Panc1 (cell line): ENCODE results near the gene SCGB1D4. TPM values are rescaled to one million over a fixed set of nuclear protein-coding genes. Genes with fewer than 3 reads are reported as not detected.

Experiments used
- ATAC-seq: fragments of 200-7000 bp; cut with Tn5 transposase; 2 replicates; pipeline ENCODE4 v1.9.1; 2020; ENCODE audit warnings: mild to moderate bottlenecking, moderate library complexity
- BruUV-seq: library from RNA; stranded (reverse); fragments of 400-500 nt; replicated peaks from 2 replicates; lab custom pipeline; 2021; lab: Mats Ljungman, UMichigan
- CTCF ChIA-PET: fragments of 300-600 bp; sonication (Branson Sonifier 250); formaldehyde crosslinking; loops from one replicate; lab custom pipeline; 2022; ENCODE audit warnings: antibody characterized with exemption; lab: Charles Lee
- POLR2A ChIA-PET: fragments of 300-600 bp; sonication (Branson Sonifier 250); formaldehyde crosslinking; loops from one replicate; lab custom pipeline; 2022; ENCODE audit warnings: antibody characterized with exemption; lab: Charles Lee
- DNase-seq: peaks from one replicate; pipeline ENCODE4 v3.0.0-alpha.2; 2010; ENCODE audit warnings: low read depth, low spot score
- H3K27ac ChIP-seq: 2 replicates; pipeline ENCODE4 v1.5.1; 2011; ENCODE audit warnings: mild to moderate bottlenecking, low read length, inconsistent platforms
- H3K27me3 ChIP-seq: fragments of 200-500 bp; sonication (Bioruptor generic); 2 replicates; pipeline ENCODE4 v1.6.0; 2014; ENCODE audit warnings: low read length, inconsistent platforms; ENCODE audit not compliant: control insufficient read depth, insufficient read depth
- H3K36me3 ChIP-seq: fragments of 200-500 bp; sonication (Bioruptor generic); 2 replicates; pipeline ENCODE4 v1.5.1; 2014; ENCODE audit warnings: inconsistent platforms, mild to moderate bottlenecking, low read length, moderate library complexity; ENCODE audit not compliant: control insufficient read depth, insufficient read depth
- H3K4me1 ChIP-seq: 2 replicates; pipeline ENCODE4 v1.5.1; 2011; ENCODE audit warnings: inconsistent platforms, mild to moderate bottlenecking, low read length, moderate library complexity; ENCODE audit not compliant: control insufficient read depth, insufficient read depth
- H3K4me3 ChIP-seq, 2 experiments: 2 replicates each; pipeline ENCODE4 v1.5.1; 2011 to 2012; ENCODE audit warnings: low read depth in 2 of 2, low read length in 2 of 2, mild to moderate bottlenecking in 2 of 2, inconsistent platforms in 1 of 2, moderate library complexity in 1 of 2
- H3K9me3 ChIP-seq: fragments of 200-500 bp; sonication (Bioruptor generic); 2 replicates; pipeline ENCODE4 v1.5.1; 2014; ENCODE audit warnings: low read depth, mild to moderate bottlenecking, inconsistent platforms, low read length, moderate library complexity; ENCODE audit not compliant: control insufficient read depth, insufficient read depth
- POLR2AphosphoS5 ChIP-seq: IDR thresholded peaks from 2 replicates; pipeline ENCODE4 v1.6.1; 2012; ENCODE audit warnings: mild to moderate bottlenecking, low read depth, low read length, moderate library complexity
- SIN3A ChIP-seq: IDR thresholded peaks from 2 replicates; pipeline ENCODE4 v1.6.1; 2012; ENCODE audit warnings: low read depth, mild to moderate bottlenecking, low read length, moderate library complexity, borderline replicate concordance; ENCODE audit not compliant: insufficient read depth
- TCF7L2 ChIP-seq: IDR thresholded peaks from 2 replicates; pipeline ENCODE4 v1.6.1; 2011; ENCODE audit warnings: mild to moderate bottlenecking, low read depth, low read length, inconsistent platforms
- in situ Hi-C: cut with HindIII; loops from 2 replicates; pipeline ENCODE4 v1.10.0; 2016; ENCODE audit warnings: low sequenced_read_pairs, low pct_unique_long_range_greater_than_20kb
- intact Hi-C: fragments of 100-400 bp; cut with micrococcal nuclease; formaldehyde crosslinking; loops from one replicate; pipeline ENCODE4 v1.10.0; 2022; ENCODE audit not compliant: unreplicated experiment
- total RNA-seq: library from RNA; stranded (reverse); gene quantifications from one replicate; pipeline ENCODE4 v1.2.1, GENCODE V29; 2021; ENCODE audit not compliant: unreplicated experiment
- TF ChIP-seq, protein P1 (sequence below): fragments of 450-650 bp; IDR thresholded peaks from 2 replicates; pipeline ENCODE4 v1.5.1; 2017; ENCODE audit warnings: mild to moderate bottlenecking
- TF ChIP-seq, protein P2 (sequence below), 2 experiments: IDR thresholded peaks; 2 replicates each; pipeline ENCODE4 v1.6.1; 2011 to 2012; ENCODE audit warnings: low read depth in 2 of 2, control low read depth in 1 of 2, low read length in 1 of 2, mild to moderate bottlenecking in 1 of 2, moderate library complexity in 1 of 2; ENCODE audit not compliant: insufficient read depth in 1 of 2

SCGB1D4 gene
- total RNA-seq, 1 experiment from 2014 or later, result not detected

DNA sequence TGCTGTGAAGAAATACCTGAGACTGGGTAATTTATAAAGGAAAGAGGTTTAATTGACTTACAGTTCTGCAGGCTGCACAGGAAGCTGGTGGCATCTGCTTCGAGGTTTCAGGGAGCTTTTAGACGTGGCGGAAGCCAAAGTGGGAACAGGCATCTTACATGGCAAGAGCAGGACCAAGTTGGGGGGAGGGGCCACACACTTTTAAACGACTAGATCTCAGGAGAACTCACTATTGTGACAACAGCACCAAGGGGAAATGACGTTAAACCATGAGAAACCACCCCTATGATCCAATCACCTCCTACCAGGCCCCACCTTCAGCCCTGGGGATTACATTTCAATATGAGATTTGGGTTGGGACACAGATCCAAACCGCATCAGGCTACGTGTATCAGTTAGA, 11.1 kb upstream of the SCGB1D4 start:
- DNase-seq (no peak), ATAC-seq (no peak)
- Histone ChIP-seq H3K4me1 (no peaks in the 10 kb centered on the region), H3K27me3 (no peaks in the 10 kb centered on the region), H3K4me3 (no peak overlapping the region), H3K36me3 (no peaks in the 10 kb centered on the region), H3K9me3 (no peaks in the 10 kb centered on the region), H3K27ac (no peak overlapping the region)
- intact Hi-C loops (loop anchor here (5.0 kb wide), 2 partner anchors 78 to 138 kb away; no protein-coding TSS in a partner anchor), in situ Hi-C loops (no loop called here)
- ChIA-PET CTCF (no interaction called here), POLR2A (no interaction called here)
- BruUV-seq, result no TSS peak
- TF ChIP-seq, protein P1, sequence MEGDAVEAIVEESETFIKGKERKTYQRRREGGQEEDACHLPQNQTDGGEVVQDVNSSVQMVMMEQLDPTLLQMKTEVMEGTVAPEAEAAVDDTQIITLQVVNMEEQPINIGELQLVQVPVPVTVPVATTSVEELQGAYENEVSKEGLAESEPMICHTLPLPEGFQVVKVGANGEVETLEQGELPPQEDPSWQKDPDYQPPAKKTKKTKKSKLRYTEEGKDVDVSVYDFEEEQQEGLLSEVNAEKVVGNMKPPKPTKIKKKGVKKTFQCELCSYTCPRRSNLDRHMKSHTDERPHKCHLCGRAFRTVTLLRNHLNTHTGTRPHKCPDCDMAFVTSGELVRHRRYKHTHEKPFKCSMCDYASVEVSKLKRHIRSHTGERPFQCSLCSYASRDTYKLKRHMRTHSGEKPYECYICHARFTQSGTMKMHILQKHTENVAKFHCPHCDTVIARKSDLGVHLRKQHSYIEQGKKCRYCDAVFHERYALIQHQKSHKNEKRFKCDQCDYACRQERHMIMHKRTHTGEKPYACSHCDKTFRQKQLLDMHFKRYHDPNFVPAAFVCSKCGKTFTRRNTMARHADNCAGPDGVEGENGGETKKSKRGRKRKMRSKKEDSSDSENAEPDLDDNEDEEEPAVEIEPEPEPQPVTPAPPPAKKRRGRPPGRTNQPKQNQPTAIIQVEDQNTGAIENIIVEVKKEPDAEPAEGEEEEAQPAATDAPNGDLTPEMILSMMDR, result no peak
- TF ChIP-seq POLR2AphosphoS5, result no peak
- TF ChIP-seq SIN3A, result no peak
- TF ChIP-seq, protein P2, sequence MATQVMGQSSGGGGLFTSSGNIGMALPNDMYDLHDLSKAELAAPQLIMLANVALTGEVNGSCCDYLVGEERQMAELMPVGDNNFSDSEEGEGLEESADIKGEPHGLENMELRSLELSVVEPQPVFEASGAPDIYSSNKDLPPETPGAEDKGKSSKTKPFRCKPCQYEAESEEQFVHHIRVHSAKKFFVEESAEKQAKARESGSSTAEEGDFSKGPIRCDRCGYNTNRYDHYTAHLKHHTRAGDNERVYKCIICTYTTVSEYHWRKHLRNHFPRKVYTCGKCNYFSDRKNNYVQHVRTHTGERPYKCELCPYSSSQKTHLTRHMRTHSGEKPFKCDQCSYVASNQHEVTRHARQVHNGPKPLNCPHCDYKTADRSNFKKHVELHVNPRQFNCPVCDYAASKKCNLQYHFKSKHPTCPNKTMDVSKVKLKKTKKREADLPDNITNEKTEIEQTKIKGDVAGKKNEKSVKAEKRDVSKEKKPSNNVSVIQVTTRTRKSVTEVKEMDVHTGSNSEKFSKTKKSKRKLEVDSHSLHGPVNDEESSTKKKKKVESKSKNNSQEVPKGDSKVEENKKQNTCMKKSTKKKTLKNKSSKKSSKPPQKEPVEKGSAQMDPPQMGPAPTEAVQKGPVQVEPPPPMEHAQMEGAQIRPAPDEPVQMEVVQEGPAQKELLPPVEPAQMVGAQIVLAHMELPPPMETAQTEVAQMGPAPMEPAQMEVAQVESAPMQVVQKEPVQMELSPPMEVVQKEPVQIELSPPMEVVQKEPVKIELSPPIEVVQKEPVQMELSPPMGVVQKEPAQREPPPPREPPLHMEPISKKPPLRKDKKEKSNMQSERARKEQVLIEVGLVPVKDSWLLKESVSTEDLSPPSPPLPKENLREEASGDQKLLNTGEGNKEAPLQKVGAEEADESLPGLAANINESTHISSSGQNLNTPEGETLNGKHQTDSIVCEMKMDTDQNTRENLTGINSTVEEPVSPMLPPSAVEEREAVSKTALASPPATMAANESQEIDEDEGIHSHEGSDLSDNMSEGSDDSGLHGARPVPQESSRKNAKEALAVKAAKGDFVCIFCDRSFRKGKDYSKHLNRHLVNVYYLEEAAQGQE (IDR thresholded peaks at IDR 0.05; ENCODE audit: insufficient read depth in 1 of 2, low read depth in 2 of 2, low read length in 1 of 2), result no peak
- TF ChIP-seq TCF7L2, result no peak

DNA sequence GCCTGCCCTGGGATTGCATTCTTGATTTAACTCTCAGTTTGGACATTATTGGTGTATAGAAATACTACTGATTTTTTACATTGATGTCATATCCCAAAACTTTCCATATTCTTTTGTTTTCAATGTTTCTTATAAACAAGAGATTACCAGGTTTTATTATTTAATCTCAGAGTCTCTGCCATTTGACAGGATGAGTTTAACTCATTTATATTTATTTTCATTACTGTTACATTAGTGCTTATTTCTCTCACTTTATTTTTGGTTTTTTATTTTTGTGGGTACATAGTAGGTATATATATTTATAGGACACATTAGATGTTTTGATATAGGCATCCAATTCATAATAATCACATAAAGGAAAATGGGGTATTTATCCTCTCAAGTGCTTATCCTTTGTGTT, 9.1 kb upstream of the SCGB1D4 start:
- in situ Hi-C loops, result no loop called here
- POLR2A ChIA-PET, result no interaction called here
- H3K27ac ChIP-seq, result no peak overlapping the region
- H3K9me3 ChIP-seq, result no peaks in the 10 kb centered on the region
- no peaks in the 10 kb centered on the region for H3K36me3 ChIP-seq
- H3K27me3 ChIP-seq, result no peaks in the 10 kb centered on the region
- TF ChIP-seq TCF7L2 (no peak), SIN3A (no peak), POLR2AphosphoS5 (no peak)
- TF ChIP-seq, protein P1, result no peak
- TF ChIP-seq, protein P2 (IDR thresholded peaks at IDR 0.05; ENCODE audit: insufficient read depth in 1 of 2, low read depth in 2 of 2, low read length in 1 of 2), result no peak
- no TSS peak for BruUV-seq
- intact Hi-C loops, result no loop called here
- CTCF ChIA-PET, result no interaction called here
- ATAC-seq (no peak), DNase-seq (no peak)
- H3K4me3 ChIP-seq, result no peak overlapping the region
- H3K4me1 ChIP-seq, result no peaks in the 10 kb centered on the region
